Measurements from ENCODE around the gene ZNF19.

ZNF19 gene

GRCh38 chr16:71473891-71474290 is 15.2 kb downstream of the ZNF19 start:
- TF ChIP-seq TAF1 (IDR thresholded peaks at IDR 0.05; ENCODE audit: low read depth) (no peak), NFIC (IDR thresholded peaks at IDR 0.05) (no peak), USF1 (IDR thresholded peaks at IDR 0.05) (no peak), EGR1 (IDR thresholded peaks at IDR 0.05) (no peak), REST (IDR thresholded peaks at IDR 0.05; ENCODE audit: low read depth) (no peak), CREB1 (IDR thresholded peaks at IDR 0.05; ENCODE audit: low read depth) (no peak), EP300 (IDR thresholded peaks at IDR 0.05; ENCODE audit: borderline replicate concordance) (no peak), FOXM1 (IDR thresholded peaks at IDR 0.05; ENCODE audit: borderline replicate concordance, low read depth) (no peak), CEBPB (IDR thresholded peaks at IDR 0.05) (no peak), TCF12 (IDR thresholded peaks at IDR 0.05; ENCODE audit: low read depth) (no peak), TEAD4 (IDR thresholded peaks at IDR 0.05) (no peak), ZBTB7A (IDR thresholded peaks at IDR 0.05; ENCODE audit: low read depth) (no peak), RAD21 (IDR thresholded peaks at IDR 0.05; ENCODE audit: low read depth) (no peak), YY1 (IDR thresholded peaks at IDR 0.05; ENCODE audit: low read depth) (no peak)
- TF ChIP-seq, protein P1, sequence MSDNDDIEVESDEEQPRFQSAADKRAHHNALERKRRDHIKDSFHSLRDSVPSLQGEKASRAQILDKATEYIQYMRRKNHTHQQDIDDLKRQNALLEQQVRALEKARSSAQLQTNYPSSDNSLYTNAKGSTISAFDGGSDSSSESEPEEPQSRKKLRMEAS (IDR thresholded peaks at IDR 0.05): no peak

GRCh38 chr16:71472931-71473330 is 16.2 kb downstream of the ZNF19 start:
- TF ChIP-seq TEAD4 (IDR thresholded peaks at IDR 0.05) (no peak), USF1 (IDR thresholded peaks at IDR 0.05) (no peak), CREB1 (IDR thresholded peaks at IDR 0.05; ENCODE audit: low read depth) (no peak), TAF1 (IDR thresholded peaks at IDR 0.05; ENCODE audit: low read depth) (no peak), TCF12 (IDR thresholded peaks at IDR 0.05; ENCODE audit: low read depth) (no peak), RAD21 (IDR thresholded peaks at IDR 0.05; ENCODE audit: low read depth) (no peak), NFIC (IDR thresholded peaks at IDR 0.05) (no peak), CEBPB (IDR thresholded peaks at IDR 0.05) (no peak), ZBTB7A (IDR thresholded peaks at IDR 0.05; ENCODE audit: low read depth) (no peak), REST (IDR thresholded peaks at IDR 0.05; ENCODE audit: low read depth) (no peak), EGR1 (IDR thresholded peaks at IDR 0.05) (no peak), EP300 (IDR thresholded peaks at IDR 0.05; ENCODE audit: borderline replicate concordance) (no peak), YY1 (IDR thresholded peaks at IDR 0.05; ENCODE audit: low read depth) (no peak), FOXM1 (IDR thresholded peaks at IDR 0.05; ENCODE audit: borderline replicate concordance, low read depth) (no peak)
- TF ChIP-seq, protein P1 (IDR thresholded peaks at IDR 0.05): no peak

DNA sequence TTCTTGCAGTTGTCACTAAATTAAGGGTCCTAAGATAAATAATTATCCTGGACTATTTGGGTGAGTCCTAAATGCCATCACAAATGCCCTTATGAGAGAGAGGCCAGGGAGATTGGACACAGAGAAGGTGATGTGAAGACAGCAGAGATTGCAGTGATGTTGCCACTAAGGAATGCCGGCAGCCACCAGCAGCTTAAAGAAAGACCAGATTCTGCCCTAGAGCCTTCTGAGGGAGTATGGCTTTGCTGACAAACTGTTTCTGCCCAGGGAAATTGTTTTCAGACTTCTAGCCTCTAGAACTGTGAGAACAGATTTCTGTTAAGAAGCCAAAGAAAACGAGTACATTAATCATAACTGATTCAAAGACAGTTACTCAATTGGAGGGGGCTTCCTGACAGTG is 17.1 kb downstream of the ZNF19 start:
- no peak for TF ChIP-seq TCF12 (IDR thresholded peaks at IDR 0.05; ENCODE audit: low read depth)
- no peak for TF ChIP-seq TEAD4 (IDR thresholded peaks at IDR 0.05)
- no peak for TF ChIP-seq NFIC (IDR thresholded peaks at IDR 0.05)
- TF ChIP-seq REST (IDR thresholded peaks at IDR 0.05; ENCODE audit: low read depth): no peak
- TF ChIP-seq, protein P1 (IDR thresholded peaks at IDR 0.05): no peak
- no peak for TF ChIP-seq CEBPB (IDR thresholded peaks at IDR 0.05)
- no peak for TF ChIP-seq YY1 (IDR thresholded peaks at IDR 0.05; ENCODE audit: low read depth)
- TF ChIP-seq FOXM1 (IDR thresholded peaks at IDR 0.05; ENCODE audit: borderline replicate concordance, low read depth): no peak
- TF ChIP-seq RAD21 (IDR thresholded peaks at IDR 0.05; ENCODE audit: low read depth): no peak
- no peak for TF ChIP-seq TAF1 (IDR thresholded peaks at IDR 0.05; ENCODE audit: low read depth)
- TF ChIP-seq EGR1 (IDR thresholded peaks at IDR 0.05): no peak
- no peak for TF ChIP-seq ZBTB7A (IDR thresholded peaks at IDR 0.05; ENCODE audit: low read depth)
- no peak for TF ChIP-seq EP300 (IDR thresholded peaks at IDR 0.05; ENCODE audit: borderline replicate concordance)
- TF ChIP-seq CREB1 (IDR thresholded peaks at IDR 0.05; ENCODE audit: low read depth): no peak
- TF ChIP-seq USF1 (IDR thresholded peaks at IDR 0.05): no peak

Measured in Ishikawa (cell line).